ENCODE results near the gene WDR13. TPM values are rescaled to one million over a fixed set of nuclear protein-coding genes. Genes with fewer than 3 reads are reported as not detected.

WDR13 gene
- total RNA-seq, 1 experiment from 2014 or later, result 48.1 TPM

- BruUV-seq (replicated peaks), result no TSS peak
Observed at GRCh38 chrX:48578661-48579128, 18.6 kb upstream of the WDR13 start.

GRCh38 chrX:48579259-48579658 lies 18.0 kb upstream of the WDR13 start:
- ChIA-PET CTCF (interaction anchor here (0.6 kb wide), 1 partner anchor 105 kb away, joined by 3 read pairs; no protein-coding TSS in a partner anchor), POLR2A (ENCODE audit: low non-redundant PET) (no interaction called here)
- intact Hi-C loops (cut with micrococcal nuclease; ENCODE audit: unreplicated experiment), result no loop called here
- no TSS peak for BruUV-seq (replicated peaks)
- Histone ChIP-seq H3K27me3 (replicated peaks; ENCODE audit: insufficient read depth, low read depth, low read length, poor library complexity) (no peaks in the 10 kb centered on the region), H3K36me3 (ENCODE audit: insufficient read depth, low read length, poor library complexity, severe bottlenecking) (peaks cover 40% of the 10 kb centered on the region), H3K4me3 (ENCODE audit: low read depth, low read length, poor library complexity, severe bottlenecking) (no peak overlapping the region), H3K27ac (ENCODE audit: low read depth, low read length, poor library complexity, severe bottlenecking) (no peak overlapping the region), H3K4me1 (ENCODE audit: insufficient read depth, low read length, poor library complexity, severe bottlenecking) (peaks cover 4% of the 10 kb centered on the region), H3K9me3 (ENCODE audit: low read depth, low read length, poor library complexity, severe bottlenecking) (no peaks in the 10 kb centered on the region)
- no peak for TF ChIP-seq EZH2 (IDR thresholded peaks at IDR 0.05; ENCODE audit: borderline replicate concordance, low read depth, low read length, poor library complexity, severe bottlenecking)
- TF ChIP-seq CTCF (conservative IDR thresholded peaks at IDR 0.05; ENCODE audit: low read depth, low read length), result no peak
- no peak for DNase-seq (ENCODE audit: low spot score)

More at GRCh38 chrX:48578661-48579128, 18.6 kb upstream of the WDR13 start:
- ChIA-PET CTCF (interaction anchor here (0.6 kb wide), 1 partner anchor 105 kb away, joined by 3 read pairs; no protein-coding TSS in a partner anchor), POLR2A (ENCODE audit: low non-redundant PET) (no interaction called here)
- Histone ChIP-seq H3K4me1 (ENCODE audit: insufficient read depth, low read length, poor library complexity, severe bottlenecking) (peaks cover 4% of the 10 kb centered on the region), H3K27me3 (replicated peaks; ENCODE audit: insufficient read depth, low read depth, low read length, poor library complexity) (no peaks in the 10 kb centered on the region), H3K27ac (ENCODE audit: low read depth, low read length, poor library complexity, severe bottlenecking) (no peak overlapping the region), H3K36me3 (ENCODE audit: insufficient read depth, low read length, poor library complexity, severe bottlenecking) (peaks cover 40% of the 10 kb centered on the region), H3K4me3 (ENCODE audit: low read depth, low read length, poor library complexity, severe bottlenecking) (no peak overlapping the region), H3K9me3 (ENCODE audit: low read depth, low read length, poor library complexity, severe bottlenecking) (no peaks in the 10 kb centered on the region)
- intact Hi-C loops (cut with micrococcal nuclease; ENCODE audit: unreplicated experiment), result no loop called here
- no peak for DNase-seq (ENCODE audit: low spot score)
- no peak for TF ChIP-seq EZH2 (IDR thresholded peaks at IDR 0.05; ENCODE audit: borderline replicate concordance, low read depth, low read length, poor library complexity, severe bottlenecking)
- no peak for TF ChIP-seq CTCF (conservative IDR thresholded peaks at IDR 0.05; ENCODE audit: low read depth, low read length)

GRCh38 chrX:48580662-48581061 lies 16.6 kb upstream of the WDR13 start:
- ChIA-PET CTCF (no interaction called here), POLR2A (ENCODE audit: low non-redundant PET) (no interaction called here)
- TF ChIP-seq EZH2 (IDR thresholded peaks at IDR 0.05; ENCODE audit: borderline replicate concordance, low read depth, low read length, poor library complexity, severe bottlenecking), result no peak
- TF ChIP-seq CTCF (conservative IDR thresholded peaks at IDR 0.05; ENCODE audit: low read depth, low read length), result no peak
- intact Hi-C loops (cut with micrococcal nuclease; ENCODE audit: unreplicated experiment), result no loop called here
- Histone ChIP-seq H3K9me3 (ENCODE audit: low read depth, low read length, poor library complexity, severe bottlenecking) (no peaks in the 10 kb centered on the region), H3K4me1 (ENCODE audit: insufficient read depth, low read length, poor library complexity, severe bottlenecking) (peaks cover 4% of the 10 kb centered on the region), H3K36me3 (ENCODE audit: insufficient read depth, low read length, poor library complexity, severe bottlenecking) (peaks cover 32% of the 10 kb centered on the region), H3K4me3 (ENCODE audit: low read depth, low read length, poor library complexity, severe bottlenecking) (no peak overlapping the region), H3K27ac (ENCODE audit: low read depth, low read length, poor library complexity, severe bottlenecking) (no peak overlapping the region), H3K27me3 (replicated peaks; ENCODE audit: insufficient read depth, low read depth, low read length, poor library complexity) (no peaks in the 10 kb centered on the region)
- BruUV-seq (replicated peaks), result no TSS peak
- DNase-seq (ENCODE audit: low spot score), result no peak
